Activated CD8-positive, alpha-beta memory T cell treated with anti-CD3 and anti-CD28 coated beads, Interleukin-2, amount 50 U/mL, for 4 hours (primary cell): ENCODE measurements around the gene MAJIN.
A peak's percentile ranks its signal among the peaks of the same experiment; 100 is the strongest.

Experiments
- DNase-seq: peaks from one replicate; pipeline ENCODE4 v3.0.0-alpha.2; 2020

MAJIN gene

DNA sequence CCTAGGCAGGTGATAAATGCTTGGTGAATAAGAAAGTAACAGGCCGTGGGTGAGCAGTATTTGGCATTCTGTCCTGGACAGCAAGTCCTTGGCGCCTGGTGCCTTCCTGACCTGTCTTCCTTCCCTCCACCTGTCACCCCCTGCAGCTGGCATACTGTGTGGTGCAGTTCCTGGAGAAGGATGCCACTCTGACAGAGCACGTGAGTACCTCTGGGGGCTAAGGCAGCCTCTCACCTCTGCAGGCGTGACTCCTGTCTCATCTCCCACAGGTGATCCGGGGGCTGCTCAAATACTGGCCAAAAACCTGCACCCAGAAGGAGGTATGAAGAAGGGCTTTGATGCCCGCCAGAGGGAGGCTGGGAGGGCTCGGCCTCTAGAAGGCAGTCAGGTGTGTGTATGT is 40.6 kb downstream of the MAJIN start:
- DNase-seq = no peak

DNA sequence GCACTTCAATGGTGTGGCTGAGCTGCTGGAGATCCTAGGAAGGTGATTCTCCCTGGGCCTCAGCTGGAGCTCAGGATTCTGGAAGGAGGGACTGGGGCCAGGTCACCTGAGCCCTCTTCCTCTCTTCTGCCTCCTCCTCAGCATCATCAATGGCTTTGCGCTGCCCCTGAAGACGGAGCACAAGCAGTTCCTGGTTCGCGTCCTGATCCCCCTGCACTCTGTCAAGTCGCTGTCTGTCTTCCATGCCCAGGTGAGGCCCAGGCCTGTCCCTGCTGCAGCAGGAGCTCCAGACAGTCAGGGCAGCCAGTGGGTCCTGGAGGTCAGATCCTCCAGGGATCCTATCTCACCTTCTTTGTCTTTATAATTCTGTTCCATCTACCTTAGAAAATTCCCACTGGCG is 41.6 kb downstream of the MAJIN start:
- no peak for DNase-seq

DNA sequence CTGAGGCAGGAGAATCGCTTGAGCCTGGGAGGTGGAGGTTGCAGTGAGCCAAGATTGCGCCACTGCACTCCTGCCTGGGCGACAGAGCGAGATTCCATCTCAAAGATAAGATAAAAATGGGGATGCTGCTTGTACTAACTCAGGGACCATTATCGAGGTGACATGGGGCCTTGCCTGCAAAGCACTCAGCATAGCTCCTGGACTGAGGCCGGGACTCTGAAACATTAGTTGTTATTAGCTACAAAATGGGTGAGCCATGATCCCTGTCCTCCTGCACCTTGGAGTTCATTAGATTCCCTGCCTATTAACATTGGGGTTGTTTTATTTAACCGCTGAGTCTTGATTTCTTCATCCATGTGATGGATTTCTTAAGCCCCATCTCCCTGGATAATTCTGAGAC is 42.3 kb downstream of the MAJIN start:
- DNase-seq = no peak

DNA sequence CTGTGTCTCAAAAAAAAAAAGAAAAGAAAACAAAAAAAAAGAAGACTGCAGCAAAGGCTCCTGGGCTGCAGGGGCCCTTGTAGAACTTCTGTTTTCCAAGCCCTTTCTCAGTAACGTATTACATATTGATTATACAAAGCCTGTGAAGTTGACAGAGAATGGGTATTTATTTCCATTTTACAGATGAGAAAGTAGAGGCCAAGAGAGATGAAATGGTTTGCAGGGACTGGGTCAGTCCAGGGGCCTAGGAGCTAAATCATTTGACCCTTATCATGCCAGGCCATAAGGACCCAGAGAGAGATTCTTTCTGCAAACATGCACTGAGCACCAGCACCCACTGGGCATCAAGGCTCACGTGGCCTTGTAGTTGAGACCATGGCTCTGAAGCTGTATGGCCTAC is 43.0 kb downstream of the MAJIN start:
- DNase-seq = no peak

DNA sequence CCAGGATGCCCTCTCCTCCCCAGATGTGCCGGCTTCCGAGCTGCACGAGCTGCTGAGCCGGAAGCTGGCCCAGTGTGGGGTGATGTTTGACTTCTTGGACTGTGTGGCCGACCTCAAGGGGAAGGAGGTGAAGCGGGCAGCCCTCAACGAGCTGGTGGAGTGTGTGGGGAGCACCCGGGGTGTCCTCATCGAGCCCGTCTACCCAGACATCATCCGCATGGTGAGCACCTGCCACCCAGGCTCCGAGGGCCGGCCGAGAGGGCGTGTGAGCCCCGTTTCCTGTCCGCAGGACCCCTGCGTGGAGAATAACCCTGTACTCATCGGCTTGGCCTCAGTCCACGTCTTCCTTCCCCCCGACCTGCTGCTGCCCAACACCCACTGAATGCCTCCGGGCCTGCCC is 45.2 kb downstream of the MAJIN start:
- no peak for DNase-seq

DNA sequence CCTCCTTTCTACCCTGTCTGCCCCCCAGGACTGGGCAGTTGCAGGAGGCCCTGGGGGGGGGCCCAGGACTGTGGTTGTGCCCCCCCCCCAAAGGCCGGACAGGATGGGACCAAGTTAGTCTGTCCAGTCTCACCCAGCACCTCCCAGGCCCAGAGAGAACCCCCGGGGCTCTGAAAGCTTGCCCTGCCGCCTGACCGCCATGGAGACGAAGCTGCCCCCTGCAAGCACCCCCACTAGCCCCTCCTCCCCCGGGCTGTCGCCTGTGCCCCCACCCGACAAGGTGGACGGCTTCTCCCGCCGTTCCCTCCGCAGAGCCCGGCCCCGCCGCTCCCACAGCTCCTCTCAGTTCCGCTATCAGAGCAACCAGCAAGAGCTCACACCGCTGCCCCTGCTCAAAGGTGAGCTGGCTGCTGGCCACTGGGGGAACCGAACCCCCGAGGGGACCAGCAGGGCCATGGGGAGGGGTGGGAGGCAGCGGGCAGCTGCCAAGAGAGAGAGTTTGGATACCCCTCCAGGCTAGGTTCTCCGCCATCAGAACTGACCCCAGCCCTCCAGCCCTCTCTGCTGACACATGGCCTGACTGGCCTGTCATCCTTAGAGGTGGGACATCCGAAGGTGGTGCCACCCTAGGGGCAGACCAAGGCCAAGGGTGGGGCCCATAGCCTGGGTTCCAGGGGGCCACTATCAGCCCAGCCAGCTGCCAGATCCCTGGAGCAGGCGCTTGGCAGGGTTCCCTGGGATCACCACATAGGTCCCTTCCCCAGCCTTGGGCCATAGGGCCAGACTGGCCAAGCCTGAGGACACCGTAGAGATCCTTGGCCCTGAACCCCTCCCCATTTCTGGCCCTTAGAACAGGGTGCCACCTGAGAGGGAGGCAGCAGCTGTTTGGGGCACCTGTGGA is 46.1 kb downstream of the MAJIN start:
- no peak for DNase-seq

DNA sequence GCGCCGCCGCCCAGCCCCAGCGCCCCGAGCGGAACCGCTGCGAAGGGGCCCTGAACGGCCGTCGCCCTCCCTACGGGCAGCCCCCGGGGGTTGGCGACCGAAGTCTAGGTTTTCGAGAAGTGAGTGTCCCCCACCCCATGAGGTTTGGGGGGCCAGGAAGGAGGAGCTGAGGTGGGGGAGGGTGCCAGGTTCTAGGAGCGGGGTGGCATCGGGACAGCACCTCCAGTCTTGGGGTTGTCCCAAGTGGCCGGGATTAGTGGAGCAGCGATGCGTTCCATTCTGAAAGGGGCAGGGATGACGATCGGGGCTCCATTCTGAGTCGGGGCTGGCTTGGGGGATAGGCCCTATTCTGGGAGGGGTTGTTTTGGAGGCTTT is 47.0 kb downstream of the MAJIN start:
- no peak for DNase-seq

DNA sequence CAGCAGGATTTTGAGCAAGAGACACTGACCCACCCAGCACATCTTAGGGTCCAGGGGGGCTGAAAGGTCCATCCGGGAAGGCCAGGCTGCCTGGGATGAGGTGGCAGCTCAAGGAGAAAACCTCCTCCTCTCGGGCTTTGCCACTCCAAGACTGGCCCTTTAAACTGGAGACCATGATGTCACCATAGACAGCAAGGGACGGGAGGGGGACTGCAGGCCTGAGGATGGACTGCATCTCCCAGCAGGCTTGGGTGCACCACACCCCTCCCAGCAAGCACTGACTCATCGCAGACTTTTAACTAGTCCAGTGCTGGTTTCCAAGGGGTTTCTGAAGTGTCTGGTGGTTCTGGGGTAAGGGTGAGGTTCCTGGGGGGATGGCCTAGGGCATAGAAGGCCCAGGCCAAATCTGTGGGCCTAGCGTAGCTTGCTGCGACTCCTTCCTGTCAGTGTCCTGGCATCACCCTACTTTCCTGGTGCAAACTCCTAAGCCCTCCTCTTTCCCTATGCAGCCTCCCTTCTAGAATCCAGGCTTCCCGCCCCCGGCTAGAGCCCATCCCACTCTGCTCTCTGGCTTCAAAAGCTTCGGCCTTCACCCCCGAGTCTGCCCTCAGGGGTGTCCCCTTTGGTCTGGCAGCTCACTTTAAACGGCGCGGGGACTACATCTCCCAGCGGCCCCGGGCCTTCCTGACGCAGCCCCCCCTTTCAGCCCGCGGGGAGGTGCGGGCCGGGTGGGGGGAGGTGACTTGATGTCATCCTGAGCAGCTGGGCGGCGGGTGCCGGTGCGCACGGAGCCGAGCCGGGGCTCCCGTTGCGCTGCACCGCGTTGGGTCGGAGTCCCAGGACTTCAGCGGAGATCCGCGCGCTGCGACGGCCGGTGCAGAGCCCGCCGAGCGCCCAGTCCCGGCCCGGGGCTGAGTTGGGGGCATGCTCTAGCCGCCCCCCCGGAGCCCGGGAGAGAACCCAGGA is 47.7 kb downstream of the MAJIN start, which contains the start of gene PPP2R5B:
TSS of gene PPP2R5B (plus strand) at position 746 of the 966 bp plus-strand sequence. CDS start 1,046 bp downstream, outside the sequence.
- DNase-seq = peak; percentile 92

DNA sequence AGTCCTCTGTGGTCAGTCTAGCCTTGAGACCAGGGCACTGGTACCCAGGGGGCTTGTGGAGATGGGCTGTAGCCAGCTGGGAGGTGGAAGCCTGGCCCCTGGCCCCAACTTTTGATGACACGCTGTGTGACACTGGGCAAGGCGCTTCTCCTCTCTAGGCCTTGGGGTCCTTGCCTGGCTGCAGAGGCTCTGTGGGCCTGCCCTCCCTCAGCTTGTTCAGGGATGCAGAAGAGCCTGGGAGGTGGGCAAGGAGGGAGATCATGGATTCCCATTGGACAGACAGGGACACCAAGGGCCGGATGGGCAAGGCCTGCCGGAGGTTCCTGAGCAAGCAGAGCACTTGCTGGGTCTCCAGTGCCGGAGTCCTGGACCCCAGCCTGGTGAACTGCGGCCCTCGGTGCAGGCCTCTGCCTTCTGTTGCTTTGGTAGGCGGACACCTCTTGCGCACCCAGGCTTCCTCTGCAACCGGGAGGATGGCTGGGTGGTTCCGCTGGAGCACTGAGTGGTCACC is 48.7 kb downstream of the MAJIN start:
- DNase-seq = no peak

DNA sequence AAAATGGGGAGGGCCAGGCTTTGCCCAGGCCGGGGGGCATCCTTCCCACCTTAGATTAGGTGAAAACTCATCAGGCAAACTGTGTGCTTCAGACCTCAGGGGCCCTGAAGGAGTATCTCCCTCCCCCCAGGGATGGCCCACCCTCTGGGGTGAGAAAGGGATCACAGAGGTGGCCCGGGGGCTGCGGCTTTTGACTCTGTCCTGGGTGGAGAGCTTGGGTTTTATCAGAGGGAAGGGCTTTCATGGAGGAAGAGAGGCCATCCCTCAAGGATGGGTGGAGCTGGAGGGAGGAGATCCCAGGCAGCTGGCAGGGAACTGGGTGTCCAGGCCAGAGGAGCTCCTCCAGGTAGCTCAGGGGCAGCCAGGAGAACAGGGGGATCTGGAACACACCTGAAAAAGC is 50.5 kb downstream of the MAJIN start:
- no peak for DNase-seq

DNA sequence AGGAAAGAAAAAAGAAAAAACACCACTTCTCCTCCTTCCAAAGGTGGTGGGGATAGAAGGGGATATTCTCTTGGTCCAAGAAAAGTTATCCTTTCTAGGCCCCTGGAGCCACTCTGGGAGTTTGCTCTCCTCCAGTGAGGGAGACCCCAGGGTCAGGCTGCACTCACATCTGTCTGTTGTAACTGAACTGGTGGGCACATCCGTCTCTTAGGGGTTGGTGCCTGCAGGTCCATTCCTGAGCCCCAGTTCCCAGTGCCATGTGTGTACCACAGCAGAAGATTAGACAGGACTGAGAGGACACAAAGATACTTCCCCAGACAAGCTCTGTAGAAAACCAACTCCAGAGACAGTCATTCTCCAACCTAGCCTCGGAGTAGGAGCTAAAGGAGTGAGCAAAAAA is 51.8 kb downstream of the MAJIN start:
- DNase-seq = no peak

DNA sequence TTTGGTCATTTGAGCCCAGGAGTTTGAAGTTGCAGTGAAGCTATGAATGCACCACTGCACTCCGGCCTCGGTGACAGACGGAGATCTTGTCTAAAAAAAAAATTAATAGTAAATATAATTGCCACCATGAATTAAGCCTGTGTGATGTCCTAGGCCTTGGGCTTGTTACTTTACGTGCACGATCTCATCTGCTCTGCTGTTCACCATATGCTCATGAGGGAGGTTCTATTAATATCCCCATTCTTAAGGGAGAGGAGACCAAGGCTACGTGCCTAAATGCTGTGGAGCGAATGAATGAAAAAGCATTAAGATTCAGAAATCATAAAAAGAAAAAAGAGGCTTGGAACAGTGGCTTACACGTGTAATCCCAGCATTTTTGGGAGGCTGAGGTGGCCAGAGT is 52.3 kb downstream of the MAJIN start:
- no peak for DNase-seq

DNA sequence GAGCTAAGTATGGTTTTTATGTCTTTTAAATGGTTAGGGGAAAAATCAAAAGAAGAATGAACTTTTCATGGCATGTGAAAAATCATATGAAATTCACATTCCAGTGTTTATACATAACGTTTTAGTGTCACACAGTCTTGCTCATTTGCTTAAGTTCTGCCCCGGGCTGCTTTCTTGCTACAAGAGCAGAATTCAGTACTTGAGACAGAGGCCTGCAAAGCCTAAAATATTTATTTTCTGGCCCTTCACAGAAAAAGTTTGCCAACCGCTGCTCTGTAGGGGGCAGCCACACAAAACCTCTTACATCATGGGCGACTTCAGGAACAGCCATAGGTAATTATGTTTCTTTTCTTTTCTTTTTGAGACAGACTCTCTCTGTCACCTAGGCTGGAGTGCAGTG is 53.9 kb downstream of the MAJIN start:
- DNase-seq = no peak

DNA sequence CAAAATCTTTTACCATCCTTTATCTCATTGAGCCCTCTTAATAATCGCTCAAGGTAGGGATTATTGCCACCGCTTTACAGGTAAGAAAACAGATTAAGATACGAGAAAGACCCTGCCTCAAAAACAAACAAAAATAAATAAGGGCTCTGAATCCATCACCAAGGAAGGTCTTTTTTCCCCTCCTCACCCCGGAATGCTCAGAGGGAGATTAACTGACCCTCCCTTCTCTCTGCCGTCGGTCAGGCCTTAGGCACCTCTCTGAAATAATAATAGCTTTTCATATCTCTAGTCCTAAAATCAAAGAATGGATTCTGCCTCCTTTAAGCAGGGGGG is 54.3 kb downstream of the MAJIN start:
- DNase-seq = no peak

DNA sequence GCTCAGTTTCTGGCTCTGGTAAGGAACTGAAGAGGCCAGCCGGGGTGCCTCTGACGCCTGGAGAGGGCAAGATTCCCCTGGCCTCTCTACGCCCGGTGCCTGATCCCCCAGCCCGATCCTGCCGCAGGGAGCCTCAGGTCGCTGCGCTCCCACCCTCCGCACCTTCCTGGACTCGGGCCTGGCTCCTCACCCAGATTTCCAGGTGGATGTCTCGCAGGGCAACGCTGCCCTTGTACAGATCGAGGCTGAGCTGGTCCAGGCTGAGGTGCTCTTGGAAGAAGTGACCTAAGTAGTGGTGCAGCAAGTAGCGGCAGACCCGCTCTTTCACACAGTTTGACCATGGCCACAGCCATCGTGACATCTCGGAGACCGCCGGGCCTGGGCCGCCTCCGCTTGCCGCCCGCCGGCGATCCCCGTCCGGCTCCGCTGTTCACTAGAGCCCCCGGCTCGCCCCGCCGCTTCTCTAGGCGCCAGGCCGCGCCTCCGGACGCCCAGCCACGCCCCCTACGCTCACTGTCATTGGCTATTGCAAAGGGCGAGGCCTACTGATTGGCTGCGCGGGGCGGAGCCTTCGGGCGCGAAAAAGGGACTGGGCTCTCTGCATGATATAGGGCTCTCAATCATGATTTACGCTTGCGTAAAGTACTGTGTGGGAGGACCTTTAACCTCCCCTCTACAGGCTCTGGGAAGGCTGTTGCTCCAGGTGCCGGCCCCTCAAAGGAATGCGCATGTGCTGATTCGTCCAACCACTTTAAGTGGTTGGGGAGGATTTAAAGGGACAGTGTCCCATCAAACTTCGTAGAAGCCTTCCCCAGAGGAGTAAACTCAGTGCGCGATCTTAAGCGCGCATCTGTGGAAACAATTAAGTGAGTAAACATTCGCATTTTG is 54.9 kb downstream of the MAJIN start, which contains the start of gene ATG2A:
TSS of gene ATG2A (minus strand) at position 435 of the 888 bp plus-strand sequence. CDS start at position 361, 74 bp downstream.
- DNase-seq = peak; percentile 99

DNA sequence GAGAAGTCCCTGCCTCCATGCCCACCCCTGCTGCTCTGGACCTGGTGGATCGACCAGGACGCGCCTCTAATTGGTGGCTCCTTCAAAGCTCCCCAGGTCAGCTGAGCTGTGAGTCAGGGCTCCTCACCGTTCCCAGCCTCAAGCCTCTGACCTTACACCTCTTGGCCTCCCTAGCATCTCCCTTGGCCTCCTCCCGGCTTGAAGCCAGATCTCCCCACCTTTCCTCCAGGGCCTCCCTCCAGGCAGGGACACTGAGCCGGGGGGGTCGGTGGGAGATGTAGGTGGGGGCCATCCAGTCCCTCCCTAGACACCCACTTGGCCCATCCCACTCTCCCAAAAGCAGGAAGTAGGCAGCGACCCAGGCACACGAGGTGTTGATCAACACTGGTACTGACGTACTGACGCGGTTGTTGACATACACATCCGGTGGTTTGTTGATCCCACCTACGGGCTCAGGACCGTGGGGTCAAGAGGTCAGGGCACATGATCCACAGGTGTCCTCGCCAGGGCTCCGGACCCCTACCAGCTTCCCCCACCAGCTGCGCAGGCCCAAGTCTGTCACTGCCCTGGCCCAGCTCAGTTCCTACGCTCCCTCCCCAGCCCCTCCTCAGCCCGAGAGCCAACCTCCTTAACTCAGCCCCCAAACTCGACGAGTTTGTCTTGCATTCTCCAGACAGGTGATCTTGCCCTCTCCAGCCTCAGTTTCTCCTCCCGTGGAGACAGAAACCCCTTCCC is 55.7 kb downstream of the MAJIN start:
- no peak for DNase-seq

DNA sequence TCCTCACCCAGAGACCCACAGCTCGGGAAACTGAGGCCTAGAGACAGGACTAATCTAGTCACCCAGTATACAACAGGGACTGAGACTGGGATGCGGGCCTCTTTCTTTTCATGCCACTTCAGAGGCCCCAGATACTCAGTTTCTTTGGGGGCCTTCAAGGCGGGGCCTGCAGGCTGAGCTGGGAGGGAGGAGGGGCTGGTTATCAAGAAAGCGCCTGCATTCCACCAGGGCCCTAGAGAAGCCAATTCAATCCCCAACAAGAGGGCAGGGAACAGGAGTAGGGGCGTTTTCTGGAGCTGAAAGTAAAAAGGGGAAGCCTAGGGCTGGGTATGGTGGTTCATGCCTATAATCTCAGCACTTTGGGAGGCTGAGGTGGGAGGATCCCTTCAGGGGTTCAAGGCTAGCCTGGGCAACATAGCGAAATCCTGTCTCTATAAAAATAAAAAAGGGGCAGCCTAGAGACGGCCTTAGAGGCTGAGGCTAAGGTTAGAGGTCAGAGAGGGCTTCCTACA is 56.5 kb downstream of the MAJIN start:
- DNase-seq = no peak

DNA sequence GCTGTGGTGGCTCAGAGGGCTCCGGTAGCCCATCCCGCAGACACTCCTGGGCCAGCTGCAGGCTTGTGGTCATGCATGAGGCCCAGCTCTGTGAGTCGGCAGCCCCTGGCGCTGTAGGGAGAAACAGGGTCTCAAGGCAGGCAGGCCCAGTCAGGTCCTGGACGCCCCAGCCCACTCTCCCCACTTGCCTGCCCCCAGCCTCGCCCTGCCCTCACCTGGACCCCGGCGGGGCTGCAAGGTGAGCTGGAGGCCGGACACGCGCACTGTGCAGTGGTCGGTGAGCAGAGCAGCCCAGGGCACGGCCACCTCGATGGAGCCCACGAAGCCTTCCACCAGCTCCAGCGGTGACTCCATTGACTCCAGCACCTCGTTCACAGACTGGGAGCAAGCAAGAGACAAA is 57.8 kb downstream of the MAJIN start:
- no peak for DNase-seq

DNA sequence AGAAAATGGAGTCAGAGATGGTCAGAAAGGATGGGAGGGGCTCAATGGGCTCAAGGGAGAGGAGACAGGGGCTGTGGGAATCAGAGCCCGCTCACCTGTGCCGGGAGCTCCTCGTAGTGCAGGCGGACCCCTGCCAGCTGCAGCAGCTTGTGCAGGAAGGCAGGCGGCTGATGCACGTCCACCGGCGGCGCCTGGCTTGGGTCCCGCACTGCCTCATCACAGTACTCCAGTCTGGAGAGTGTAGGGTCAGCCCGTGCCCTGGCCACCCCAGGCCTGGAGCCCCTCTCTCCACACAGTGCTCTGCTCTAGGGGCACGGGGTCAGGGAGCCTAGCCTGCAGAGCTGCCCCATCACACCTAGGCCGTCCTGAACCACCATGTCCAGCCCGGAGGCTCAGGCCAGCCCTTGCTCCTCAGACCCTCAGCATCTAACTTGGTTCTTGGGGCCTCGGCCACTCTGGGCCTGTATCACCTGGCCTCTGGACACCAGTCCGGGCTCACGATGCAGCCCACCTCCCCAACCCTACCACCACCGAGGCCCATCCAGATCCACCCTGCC is 58.7 kb downstream of the MAJIN start:
- no peak for DNase-seq

DNA sequence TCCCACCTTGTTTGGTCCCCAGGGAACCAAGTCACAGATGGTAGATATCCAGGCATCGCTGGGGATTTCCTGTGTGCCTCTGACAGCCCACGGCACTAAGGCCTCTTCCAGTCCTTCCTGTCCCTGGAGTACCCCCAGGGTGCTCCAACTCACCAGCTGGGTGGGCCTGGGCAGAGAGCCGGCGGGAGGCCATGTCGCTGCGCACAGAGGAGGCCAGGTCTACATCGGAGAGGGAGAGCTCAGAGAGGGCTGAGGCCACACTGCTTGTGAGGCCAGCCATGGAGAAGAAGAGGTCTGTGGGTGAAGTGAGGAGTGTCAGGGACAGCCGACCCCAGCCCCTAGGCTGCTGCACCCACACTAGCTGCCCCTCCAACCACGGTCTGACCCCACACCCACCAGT is 60.2 kb downstream of the MAJIN start:
- DNase-seq = no peak

DNA sequence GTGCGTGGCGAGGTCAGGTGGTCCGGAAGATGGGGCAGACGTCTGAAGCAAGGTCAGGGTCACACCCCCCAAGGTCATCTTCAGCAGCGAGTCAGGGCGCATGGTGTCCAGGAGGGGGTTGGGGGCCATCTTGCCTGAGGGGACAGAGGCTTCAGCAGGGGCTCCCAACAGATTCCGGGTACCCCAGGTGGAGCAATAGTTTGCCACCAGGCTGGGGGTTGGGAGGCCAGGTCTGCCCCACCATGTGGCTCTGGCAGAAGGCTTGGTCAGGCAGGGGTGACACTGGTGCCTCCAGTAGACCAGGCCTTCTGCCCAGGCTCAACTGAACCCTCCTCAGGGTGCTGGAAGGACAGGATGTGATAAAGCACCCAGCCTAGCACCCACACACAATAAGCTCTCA is 60.8 kb downstream of the MAJIN start:
- no peak for DNase-seq
